CD14-positive monocyte (primary cell): ENCODE measurements around the gene LAMC1. TPM values are rescaled to one million over a fixed set of nuclear protein-coding genes. Genes with fewer than 3 reads are reported as not detected.

Source experiments
- DNase-seq, 3 donors: peaks; one replicate each; pipeline ENCODE4 v3.0.0-alpha.2; 2011 to 2022
- H2AFZ ChIP-seq: 2 replicates; pipeline ENCODE4 v1.6.0; 2012; ENCODE audit warnings: mild to moderate bottlenecking, low read depth, low read length, inconsistent platforms; ENCODE audit not compliant: insufficient read depth, poor library complexity, severe bottlenecking
- H3K27ac ChIP-seq, 2 donors: 1 replicate in 1 of 2; 2 replicates in 1 of 2; pipeline ENCODE4 v1.5.1; 2012 to 2013; ENCODE audit warnings: low read length in 2 of 2, control low read depth in 1 of 2, inconsistent platforms in 1 of 2, low read depth in 1 of 2, mild to moderate bottlenecking in 1 of 2
- H3K27me3 ChIP-seq, 2 donors: one replicate each; pipeline versions ENCODE4 v1.6.0 to v1.6.1; 2011 to 2013; ENCODE audit warnings: low read length in 2 of 2; ENCODE audit not compliant: control insufficient read depth in 2 of 2, insufficient read depth in 2 of 2
- H3K36me3 ChIP-seq, 2 donors: replicated peaks in 1 of 2; 1 replicate in 1 of 2; 2 replicates in 1 of 2; pipeline versions ENCODE4 v1.5.1 to v1.6.1; 2012 to 2013; ENCODE audit warnings: low read length in 2 of 2, control low read depth in 1 of 2, inconsistent platforms in 1 of 2, mild to moderate bottlenecking in 1 of 2; ENCODE audit not compliant: insufficient read depth in 2 of 2, control insufficient read depth in 1 of 2
- H3K4me1 ChIP-seq, 2 donors: 1 replicate in 1 of 2; 2 replicates in 1 of 2; pipeline versions ENCODE4 v1.5.1 to v1.6.1; 2012 to 2013; ENCODE audit warnings: low read length in 2 of 2, control low read depth in 1 of 2, inconsistent platforms in 1 of 2, mild to moderate bottlenecking in 1 of 2, moderate library complexity in 1 of 2; ENCODE audit not compliant: insufficient read depth in 2 of 2, control insufficient read depth in 1 of 2
- H3K4me2 ChIP-seq: replicated peaks from 2 replicates; pipeline ENCODE3; 2012; ENCODE audit warnings: low read length, moderate library complexity, mild to moderate bottlenecking; ENCODE audit not compliant: poor library complexity, severe bottlenecking; ENCODE audit errors: extremely low read depth
- H3K4me3 ChIP-seq, 3 experiments: fragments of 200-600 bp in 1 of 3; sonication (generic) in 1 of 3; replicated peaks in 1 of 3; 1 replicate in 2 of 3; 2 replicates in 1 of 3; pipeline ENCODE4 v1.5.1; 2011 to 2013; ENCODE audit warnings: low read length in 3 of 3, mild to moderate bottlenecking in 3 of 3, control low read depth in 2 of 3, low read depth in 2 of 3, inconsistent platforms in 1 of 3, moderate library complexity in 1 of 3
- H3K79me2 ChIP-seq: 2 replicates; pipeline ENCODE4 v1.6.0; 2012; ENCODE audit warnings: mild to moderate bottlenecking, control low read depth, inconsistent platforms, low read length, moderate library complexity; ENCODE audit not compliant: insufficient read depth
- H3K9ac ChIP-seq: 2 replicates; pipeline ENCODE4 v1.6.0; 2017; ENCODE audit warnings: low read length, mild to moderate bottlenecking; ENCODE audit not compliant: insufficient read depth, poor library complexity, severe bottlenecking
- H3K9me3 ChIP-seq, 2 donors: replicated peaks in 1 of 2; 1 replicate in 1 of 2; 2 replicates in 1 of 2; pipeline versions ENCODE4 v1.5.1 to v1.6.1; 2012 to 2013; ENCODE audit warnings: low read length in 2 of 2, control low read depth in 1 of 2; ENCODE audit not compliant: control insufficient read depth in 1 of 2, insufficient read depth in 1 of 2
- H4K20me1 ChIP-seq: 2 replicates; pipeline ENCODE4 v1.6.0; 2012; ENCODE audit warnings: mild to moderate bottlenecking, low read length, control low read depth, moderate library complexity; ENCODE audit not compliant: insufficient read depth
- H3K27ac Mint-ChIP-seq, 7 donors: one replicate each; pipeline ENCODE4 v1.8.0; 2020; ENCODE audit warnings: mild to moderate bottlenecking in 7 of 7, mixed read lengths in 7 of 7, moderate library complexity in 6 of 7, inconsistent platforms in 2 of 7
- H3K27me3 Mint-ChIP-seq, 3 donors: one replicate each; pipeline ENCODE4 v1.8.0; 2021 to 2022; ENCODE audit warnings: low read depth in 3 of 3, mild to moderate bottlenecking in 3 of 3, mixed read lengths in 3 of 3, moderate library complexity in 3 of 3, inconsistent platforms in 1 of 3
- H3K36me3 Mint-ChIP-seq, 2 donors: one replicate each; pipeline ENCODE4 v1.8.0; 2020; ENCODE audit warnings: mixed read lengths in 2 of 2, inconsistent platforms in 1 of 2, mild to moderate bottlenecking in 1 of 2
- H3K4me1 Mint-ChIP-seq: one replicate; pipeline ENCODE4 v1.8.0; 2020; ENCODE audit warnings: mild to moderate bottlenecking, mixed read lengths
- H3K4me3 Mint-ChIP-seq, 2 donors: one replicate each; pipeline ENCODE4 v1.8.0; 2020; ENCODE audit warnings: mild to moderate bottlenecking in 2 of 2, mixed read lengths in 2 of 2, moderate library complexity in 1 of 2
- H3K9me3 Mint-ChIP-seq, 7 donors: one replicate each; pipeline ENCODE4 v1.8.0; 2020 to 2022; ENCODE audit warnings: mixed read lengths in 7 of 7, mild to moderate bottlenecking in 6 of 7, moderate library complexity in 6 of 7, inconsistent platforms in 2 of 7
- CTCF ChIP-seq: fragments of 200-600 bp; IDR thresholded peaks from one replicate; pipeline ENCODE4 v1.8.0; 2022; ENCODE audit warnings: antibody characterized with exemption, mild to moderate bottlenecking
- WGBS: methylation state at CpG from one replicate; pipeline ENCODE4 v1.1.5; 2013; ENCODE audit warnings: missing lambda C conversion rate; ENCODE audit not compliant: insufficient coverage; 5-methylcytosine and 5-hydroxymethylcytosine counted together
- intact Hi-C, 2 donors: fragments of 100-400 bp; cut with micrococcal nuclease; formaldehyde crosslinking; loops; one replicate each; pipeline versions ENCODE4 v1.15.0 to v1.15.1; 2023
- polyA plus RNA-seq, 3 donors: library from polyadenylated mRNA; depleted of rRNA in 1 of 3; unstranded in 2 of 3; stranded (reverse) in 1 of 3; fragments of 300-500 nt in 2 of 3; fragments of >200 nt in 1 of 3; fragmentation: Illumina TruSeq in 2 of 3; gene quantifications; 1 replicate in 2 of 3; 2 replicates in 1 of 3; pipeline ENCODE4 v1.2.3, GENCODE V29; 2012 to 2021

The LAMC1 gene
- polyA plus RNA-seq, 3 donors, result 0.34 to 1.7 (median 0.95) TPM

- peak overlapping the region; percentile 74 for H3K9ac ChIP-seq
- Mint-ChIP-seq H3K27me3 (peaks cover 31 to 64% (median 49%) of the 10 kb centered on the region in 3 donors), H3K4me3 (peak overlapping the region; percentile 82 to 90), H3K9me3 (peaks cover 0 to 6% (median 3%) of the 10 kb centered on the region in 7 donors), H3K4me1 (peaks cover 22% of the 10 kb centered on the region), H3K27ac (peak overlapping the region in 2 of 7 donors; percentile 2 to 45), H3K36me3 (peaks cover 0 to 3% of the 10 kb centered on the region in 2 donors)
- H3K4me3 ChIP-seq, result peak overlapping the region; percentile 56 to 76 (median 58)
- intact Hi-C loops, result no loop called here
- TF ChIP-seq CTCF, result no peak
- no peaks in the 10 kb centered on the region for H4K20me1 ChIP-seq
- H3K27me3 ChIP-seq, result peaks cover 21 to 65% of the 10 kb centered on the region in 2 donors
- DNase-seq, result peak in 1 of 3 donors; percentile 3
- peaks cover 19 to 21% of the 10 kb centered on the region in 2 donors for H3K4me1 ChIP-seq
- WGBS, result 2% methylated on average over 6 of the region's 14 CpGs
- peak overlapping the region; percentile 92 for H3K4me2 ChIP-seq
- H2AFZ ChIP-seq, result peak overlapping the region; percentile 76
- H3K9me3 ChIP-seq, result no peaks in the 10 kb centered on the region
- no peaks in the 10 kb centered on the region for H3K36me3 ChIP-seq
- no peak overlapping the region for H3K27ac ChIP-seq
- no peaks in the 10 kb centered on the region for H3K79me2 ChIP-seq
Measured at GRCh38 chr1:183024317-183025009, 1.2 kb downstream of the LAMC1 start.

GRCh38 chr1:183025010-183025337, 1.8 kb downstream of the LAMC1 start:
- H4K20me1 ChIP-seq, result no peaks in the 10 kb centered on the region
- no peak for DNase-seq
- TF ChIP-seq CTCF, result no peak
- no peak overlapping the region for H3K9ac ChIP-seq
- H3K27ac Mint-ChIP-seq, result no peak overlapping the region
- H3K27me3 Mint-ChIP-seq, result peaks cover 32 to 63% (median 49%) of the 10 kb centered on the region in 3 donors
- no peak overlapping the region for H3K27ac ChIP-seq
- H3K9me3 Mint-ChIP-seq, result peaks cover 0 to 6% (median 3%) of the 10 kb centered on the region in 7 donors
- no peak overlapping the region for H2AFZ ChIP-seq
- H3K36me3 Mint-ChIP-seq, result peaks cover 0 to 3% of the 10 kb centered on the region in 2 donors
- no peak overlapping the region for H3K4me3 ChIP-seq
- H3K4me1 Mint-ChIP-seq, result peaks cover 23% of the 10 kb centered on the region
- WGBS, result no CpG with 5 or more reads among the region's 3 CpGs
- H3K27me3 ChIP-seq, result peaks cover 21 to 61% of the 10 kb centered on the region in 2 donors
- peaks cover 19 to 24% of the 10 kb centered on the region in 2 donors for H3K4me1 ChIP-seq
- H3K4me2 ChIP-seq, result peak overlapping the region; percentile 92
- H3K9me3 ChIP-seq, result no peaks in the 10 kb centered on the region
- no peaks in the 10 kb centered on the region for H3K36me3 ChIP-seq
- intact Hi-C loops, result no loop called here
- peak overlapping the region in 1 of 2 donors; percentile 90 for H3K4me3 Mint-ChIP-seq
- no peaks in the 10 kb centered on the region for H3K79me2 ChIP-seq
